ENCODE data around the gene SDHAF1.
A peak's percentile ranks its signal among the peaks of the same experiment; 100 is the strongest.
"Not testable (repeated sequence)": the region's sequence is repeated elsewhere in the genome, so short reads cannot be mapped to it uniquely, and the experiment has no call there.

Gene SDHAF1, protein sequence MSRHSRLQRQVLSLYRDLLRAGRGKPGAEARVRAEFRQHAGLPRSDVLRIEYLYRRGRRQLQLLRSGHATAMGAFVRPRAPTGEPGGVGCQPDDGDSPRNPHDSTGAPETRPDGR

DNA sequence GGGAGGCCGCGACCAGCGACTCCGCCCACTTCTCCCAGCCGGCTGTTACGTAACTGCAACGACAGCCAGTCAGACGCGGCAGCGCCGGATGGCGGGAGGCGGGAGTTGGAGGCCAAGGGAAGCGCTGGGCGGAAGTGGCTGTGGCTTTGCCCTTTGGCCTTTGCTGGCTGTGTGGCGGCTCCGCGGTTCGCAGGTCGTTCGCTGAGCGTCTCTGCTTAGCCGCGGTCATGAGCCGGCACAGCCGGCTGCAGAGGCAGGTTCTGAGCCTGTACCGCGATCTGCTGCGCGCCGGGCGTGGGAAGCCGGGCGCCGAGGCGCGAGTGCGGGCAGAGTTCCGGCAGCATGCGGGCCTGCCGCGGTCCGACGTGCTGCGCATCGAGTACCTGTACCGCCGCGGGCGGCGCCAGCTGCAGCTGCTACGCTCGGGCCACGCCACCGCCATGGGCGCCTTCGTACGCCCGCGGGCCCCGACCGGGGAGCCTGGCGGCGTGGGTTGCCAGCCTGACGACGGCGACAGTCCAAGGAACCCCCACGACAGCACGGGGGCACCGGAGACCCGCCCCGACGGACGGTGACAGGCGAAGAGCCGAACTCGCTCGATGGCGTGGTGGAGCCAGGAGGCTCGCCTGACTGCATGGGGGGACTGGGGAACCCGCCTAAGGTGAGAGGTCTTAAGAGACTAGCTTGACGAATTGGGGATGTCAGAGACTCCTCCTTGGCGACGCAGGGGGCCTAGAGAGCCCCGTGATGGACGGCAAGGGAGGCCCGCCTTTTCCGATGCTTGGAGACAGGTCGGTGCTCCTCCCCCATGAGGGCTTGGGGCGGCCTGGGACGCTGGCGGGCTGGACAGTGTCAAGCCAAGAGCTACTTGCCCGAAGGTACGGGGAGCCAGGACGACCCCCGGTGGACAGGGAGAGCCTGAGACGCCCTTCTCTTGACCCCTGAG lies at the start of gene SDHAF1:
Gene SDHAF1 (plus strand): TSS at position 141 of the 946 bp plus-strand sequence. CDS start 87 bp downstream, at position 228.
- DNase-seq = peak; percentile 96

DNA sequence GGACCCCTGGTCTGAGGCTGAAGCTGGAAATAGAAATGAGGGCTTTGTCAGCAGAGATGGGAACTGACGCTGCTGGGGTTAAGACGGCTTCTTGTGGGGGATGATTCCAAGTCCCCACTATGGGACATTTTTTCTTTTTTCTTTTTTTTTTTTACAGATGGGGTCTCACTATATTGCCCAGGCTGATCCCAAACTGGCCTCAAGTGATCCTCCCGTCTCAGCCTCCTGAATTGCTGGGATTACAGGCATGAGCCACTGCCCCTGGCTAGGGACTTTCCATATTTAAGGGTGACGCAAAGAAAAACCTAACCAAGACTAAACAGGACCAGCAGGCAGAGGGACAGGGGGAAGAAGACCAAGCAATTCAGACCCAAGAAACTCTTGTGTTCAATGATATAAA lies 48.8 kb upstream of the SDHAF1 start:
- no peak for DNase-seq

DNA sequence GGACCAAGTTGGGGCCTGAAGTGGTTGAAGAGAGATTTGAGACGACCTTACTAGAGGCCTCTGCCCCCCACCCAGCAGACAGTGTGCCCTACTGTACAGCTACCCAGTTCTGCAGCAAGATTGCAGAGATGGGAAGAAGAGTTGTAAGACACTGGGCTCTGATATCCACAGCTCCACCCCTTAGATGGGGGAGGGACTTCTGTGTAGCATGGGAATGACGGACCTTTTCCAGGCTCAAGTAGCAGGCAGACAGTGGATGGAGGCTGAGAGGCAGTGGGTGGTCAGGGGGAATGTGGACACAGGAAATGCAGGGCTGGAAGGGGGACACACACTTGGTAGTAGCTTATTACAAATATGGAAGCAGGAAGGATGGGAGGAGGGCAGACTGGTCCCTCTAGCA lies 45.9 kb upstream of the SDHAF1 start:
- no peak for DNase-seq

DNA sequence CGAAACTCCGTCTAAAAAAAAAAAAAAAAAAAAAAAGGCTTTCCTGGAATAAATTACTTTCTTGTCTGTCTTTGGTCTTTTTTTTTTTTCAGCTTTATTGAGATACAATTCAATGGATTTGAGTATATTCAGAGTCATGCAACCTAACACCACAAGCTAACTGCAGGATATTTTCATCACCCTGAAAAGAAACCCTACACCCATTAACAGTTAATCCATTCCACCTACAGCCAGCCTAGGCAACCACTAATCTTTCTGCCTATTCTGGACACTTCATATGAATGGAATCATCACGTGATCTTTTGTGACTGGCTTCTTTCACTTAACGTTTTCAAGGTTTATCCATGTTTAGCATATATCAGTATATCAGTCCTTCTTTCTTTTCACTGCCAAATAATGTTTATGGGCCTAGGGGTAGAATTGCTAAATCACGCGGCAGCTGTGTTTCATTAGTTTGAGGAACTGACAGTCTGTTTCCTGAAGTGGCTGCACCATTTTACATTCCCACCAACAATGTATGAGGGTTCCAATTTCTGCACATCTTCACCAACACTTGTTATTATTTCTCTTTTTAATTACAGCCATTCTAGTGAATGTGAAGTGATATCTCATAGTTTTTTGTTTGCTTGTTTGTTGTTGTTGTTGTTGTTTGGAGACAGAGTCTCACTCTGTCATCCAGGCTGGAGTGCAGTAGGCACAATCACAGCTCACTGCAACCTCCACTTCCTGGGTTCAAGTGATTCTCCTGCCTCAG lies 38.9 kb upstream of the SDHAF1 start:
- no peak for DNase-seq

DNA sequence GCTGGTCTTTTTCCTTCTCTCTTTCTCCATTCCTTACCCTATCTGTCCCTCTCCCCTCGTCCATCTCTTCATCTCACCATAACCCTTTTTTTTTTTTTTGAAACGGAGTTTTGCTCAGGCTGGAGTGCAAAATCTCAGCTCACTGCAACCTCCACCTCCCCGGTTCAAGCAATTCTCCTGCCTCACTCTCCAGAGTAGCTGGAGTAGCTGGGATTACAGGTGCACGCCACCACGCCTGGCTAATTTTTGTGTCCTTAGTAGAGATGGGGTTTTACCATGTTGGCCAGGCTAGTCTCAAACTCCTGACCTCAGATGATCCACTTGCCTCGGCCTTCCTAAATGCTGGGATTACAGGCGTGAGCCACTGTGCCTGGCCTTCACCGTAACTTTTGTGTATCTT lies 37.6 kb upstream of the SDHAF1 start:
- DNase-seq = not testable (repeated sequence)

DNA sequence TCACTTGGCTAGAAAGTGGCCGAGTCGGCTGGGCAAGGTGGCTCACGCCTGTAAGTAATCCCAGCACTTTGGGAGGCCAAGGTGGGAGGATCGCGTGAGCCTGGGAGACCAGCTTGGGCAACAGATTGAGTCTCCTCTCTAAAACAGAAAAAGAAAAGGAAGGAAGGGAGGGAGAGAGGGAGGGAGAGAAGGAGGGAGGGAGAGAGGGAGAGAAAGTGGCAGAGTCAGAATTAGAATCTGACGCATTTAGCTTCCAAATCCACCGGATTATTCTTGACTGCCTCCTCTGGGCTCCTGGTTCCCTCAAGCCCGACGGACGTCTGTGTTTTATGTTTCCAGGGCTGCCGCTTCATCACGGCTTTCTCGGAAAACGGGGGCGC lies 36.3 kb upstream of the SDHAF1 start:
- DNase-seq = no peak

DNA sequence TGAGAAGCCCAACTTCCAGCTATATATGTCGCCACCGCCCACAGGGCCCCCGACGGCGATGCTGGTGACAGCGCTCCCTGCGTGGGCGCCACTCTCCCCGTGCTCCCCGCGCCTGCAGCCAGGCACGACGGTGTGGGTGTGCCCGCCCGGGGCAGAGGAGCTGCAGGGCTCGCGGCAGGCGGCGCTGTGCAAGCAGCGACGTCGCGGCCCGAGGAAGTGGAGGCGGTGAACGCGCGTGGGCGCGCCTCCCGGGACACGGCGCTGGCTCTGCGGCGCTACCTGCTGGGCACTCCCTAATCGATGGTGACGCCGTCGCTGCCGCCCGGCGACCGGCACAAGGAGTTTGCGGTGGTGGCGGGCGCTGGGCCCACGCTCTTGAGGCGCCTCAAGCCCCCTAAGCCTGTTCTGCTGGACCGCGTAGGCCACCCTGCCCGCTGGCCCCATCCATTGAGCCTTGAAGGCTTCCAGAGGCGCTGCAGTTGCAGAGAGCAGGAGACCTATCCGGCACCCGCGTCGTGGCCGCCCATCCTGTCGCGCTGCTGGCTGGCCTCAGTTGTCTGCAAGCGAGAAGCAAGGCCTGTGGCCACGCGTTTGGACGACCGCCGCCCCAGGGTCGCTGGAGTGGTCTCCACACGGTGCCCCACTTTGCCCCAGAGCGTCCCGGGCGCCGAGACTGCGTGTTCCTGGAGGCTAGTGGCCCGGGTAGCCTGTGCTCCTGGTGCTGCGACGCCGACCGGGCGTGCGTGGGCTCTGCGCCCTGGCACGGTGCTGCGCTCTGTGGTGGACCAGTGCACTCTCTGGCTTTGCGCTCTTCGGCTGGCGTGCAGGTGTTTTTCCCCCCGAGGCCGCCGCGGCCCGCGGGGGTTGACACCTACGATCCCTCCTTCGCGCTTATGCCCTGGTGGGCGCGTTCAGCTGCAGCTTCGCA lies 35.7 kb upstream of the SDHAF1 start:
- peak; percentile 91 for DNase-seq

DNA sequence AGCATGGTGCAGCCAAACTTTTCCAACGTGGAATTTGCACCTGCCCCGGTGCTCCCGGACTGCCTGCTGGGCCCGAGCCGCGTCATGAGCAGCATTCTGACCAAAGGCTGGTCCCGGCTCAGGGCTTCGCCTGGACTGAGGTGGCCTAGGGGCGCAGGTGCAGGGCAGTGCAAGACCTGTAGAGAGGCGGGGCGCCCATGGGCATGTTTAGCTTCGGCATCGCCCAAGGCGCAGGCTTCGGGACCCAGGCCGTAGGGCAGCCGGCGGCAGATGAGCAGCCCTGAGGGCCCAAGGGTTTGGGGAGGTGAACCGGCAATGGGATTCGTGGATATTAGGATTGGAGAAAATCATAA lies 35.0 kb upstream of the SDHAF1 start:
- no peak for DNase-seq

DNA sequence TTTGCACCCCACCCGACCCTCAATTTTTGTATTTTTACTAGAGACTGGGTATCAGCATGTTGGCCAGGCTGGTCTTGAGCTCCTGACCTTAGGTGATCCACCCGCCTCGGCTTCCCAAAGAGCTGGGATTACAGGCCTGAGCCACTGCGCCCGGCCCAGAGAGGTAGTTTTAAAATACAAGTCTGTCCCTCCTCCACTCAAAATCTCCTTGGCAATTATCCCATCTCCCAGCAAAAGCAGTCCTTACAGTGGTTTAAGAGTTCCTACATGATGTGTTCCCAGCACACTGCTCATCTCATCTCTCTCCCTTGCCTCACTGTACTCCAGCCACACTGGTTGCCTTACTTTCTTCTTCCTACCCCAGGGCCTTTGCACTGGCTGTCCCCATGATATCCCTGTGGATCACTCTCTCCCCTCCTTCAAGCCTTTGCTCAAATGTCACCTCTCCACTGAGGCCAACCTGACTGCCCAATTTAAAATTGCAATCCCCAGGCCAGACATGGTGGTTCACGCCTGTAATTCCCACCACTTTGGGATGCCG lies 34.5 kb upstream of the SDHAF1 start:
- no peak for DNase-seq

DNA sequence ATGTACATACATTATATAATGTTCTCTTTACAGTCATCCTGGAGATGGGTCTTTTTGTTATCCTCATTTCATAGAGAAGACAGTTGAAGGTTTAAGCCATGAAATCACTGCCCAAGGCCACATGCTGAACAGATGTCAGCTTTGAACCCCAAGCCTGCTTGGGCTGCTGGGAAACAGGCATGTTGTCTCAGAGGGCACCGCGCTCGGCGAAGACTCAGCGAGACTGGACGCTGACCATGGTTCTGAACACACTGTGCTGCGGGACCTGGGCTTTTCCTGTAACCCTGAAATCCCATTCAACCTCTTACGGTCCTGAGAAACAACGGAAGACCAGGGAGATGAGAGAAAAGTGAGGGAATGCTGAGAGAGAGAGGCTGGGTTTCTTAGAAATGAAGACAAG lies 31.5 kb upstream of the SDHAF1 start:
- peak; percentile 51 for DNase-seq

DNA sequence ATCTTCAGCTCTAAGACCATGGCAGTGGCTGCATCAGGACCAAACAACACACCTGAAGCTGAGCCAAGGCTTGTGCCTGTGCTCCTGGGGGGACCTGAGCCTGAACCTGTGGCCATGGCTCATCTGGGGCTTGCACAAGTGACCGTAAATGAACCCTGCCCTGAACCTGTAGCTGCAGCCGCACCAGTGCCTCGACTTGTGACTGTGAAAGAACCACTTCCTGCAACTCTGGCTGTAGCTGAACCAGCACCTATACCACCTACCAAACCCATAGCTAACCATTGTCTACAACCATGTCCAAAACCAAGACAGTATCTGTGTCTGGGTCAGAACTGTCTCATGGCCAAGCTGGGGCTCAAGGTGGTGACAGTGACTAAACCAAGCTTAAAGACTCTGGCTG lies 28.2 kb upstream of the SDHAF1 start:
- no peak for DNase-seq

DNA sequence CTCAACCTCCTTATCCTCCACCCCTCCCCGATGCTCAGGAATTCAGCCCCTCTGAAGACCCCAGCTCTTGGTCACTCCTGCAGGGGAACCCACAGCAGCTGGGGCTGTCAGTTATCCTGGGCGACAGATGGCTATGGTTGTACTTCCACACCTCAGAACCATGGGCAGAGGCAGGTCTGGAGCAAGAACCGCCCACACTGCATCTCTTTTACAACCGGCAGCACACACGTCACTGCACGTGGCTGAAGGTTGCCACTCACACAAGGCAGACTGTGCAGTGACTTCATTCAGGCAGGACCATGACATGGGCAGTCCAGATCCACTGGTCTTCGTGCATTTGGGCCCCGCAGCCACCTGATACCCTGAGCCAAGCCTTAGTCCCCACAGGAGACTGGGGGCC lies 21.5 kb upstream of the SDHAF1 start:
- no peak for DNase-seq

DNA sequence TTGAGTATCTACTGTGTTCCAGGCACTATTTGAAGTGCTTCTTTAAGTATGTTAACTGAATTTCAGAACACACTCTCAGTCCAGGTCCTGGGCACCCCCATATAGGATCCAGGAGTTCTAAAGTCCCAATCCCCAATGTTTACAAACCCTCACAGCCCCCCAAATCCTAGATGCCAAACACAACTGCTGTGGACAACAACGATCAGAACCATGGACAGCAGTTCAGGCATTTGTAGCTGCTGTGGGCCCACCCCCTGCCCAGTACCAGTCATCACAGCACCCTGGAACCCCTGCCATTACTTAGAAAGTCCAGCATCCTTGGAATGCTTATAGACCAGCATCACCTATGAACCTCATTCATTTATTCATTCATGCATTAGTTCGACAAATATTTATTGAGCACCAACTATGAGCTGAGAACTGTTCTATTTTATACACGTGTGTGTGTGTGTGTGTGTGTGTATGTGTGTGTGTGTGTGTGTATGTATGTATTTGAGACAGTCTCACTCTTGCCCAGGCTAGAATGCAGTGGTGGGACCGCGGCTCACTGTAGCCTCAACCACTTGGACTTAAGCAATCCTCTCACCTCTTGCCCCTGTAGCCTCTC lies 19.3 kb upstream of the SDHAF1 start:
- DNase-seq = no peak

DNA sequence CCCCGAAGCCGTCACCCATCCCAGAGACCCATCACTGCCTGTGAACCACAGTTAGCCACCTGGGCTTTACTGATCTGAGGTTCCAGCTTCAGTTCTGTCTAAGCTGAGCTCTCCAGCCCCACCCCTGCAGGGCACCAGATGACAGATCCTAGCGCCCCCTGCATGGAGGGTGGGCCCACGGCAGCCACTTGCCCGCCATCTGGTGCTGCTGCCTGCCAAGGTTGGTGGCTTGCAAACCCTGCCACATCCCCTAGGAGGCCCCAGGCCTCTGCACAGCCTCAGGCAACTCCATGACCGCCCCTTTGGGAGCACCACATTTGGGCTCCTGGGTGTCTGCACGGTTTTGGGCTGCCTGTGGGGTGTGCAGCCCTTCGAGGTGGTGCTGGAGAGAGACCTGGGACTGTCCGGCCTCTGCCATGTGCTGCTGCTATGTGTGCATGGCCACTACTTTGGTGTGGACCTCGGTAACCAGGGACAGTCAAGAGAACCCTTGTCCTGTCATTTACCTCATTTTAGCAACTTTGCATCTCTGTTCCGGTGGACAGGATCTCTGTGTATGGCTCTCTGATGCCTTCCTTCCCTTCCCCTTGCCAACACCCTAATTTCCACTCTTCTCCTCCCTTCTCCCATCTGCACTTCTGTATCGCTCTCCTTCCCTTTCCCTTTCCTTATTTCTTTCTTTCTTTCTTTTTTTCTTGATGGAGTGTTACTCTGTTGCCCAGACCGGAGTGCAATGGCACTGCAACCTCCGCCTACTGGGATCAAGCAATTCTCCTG lies 17.4 kb upstream of the SDHAF1 start:
- DNase-seq = peak; percentile 13

DNA sequence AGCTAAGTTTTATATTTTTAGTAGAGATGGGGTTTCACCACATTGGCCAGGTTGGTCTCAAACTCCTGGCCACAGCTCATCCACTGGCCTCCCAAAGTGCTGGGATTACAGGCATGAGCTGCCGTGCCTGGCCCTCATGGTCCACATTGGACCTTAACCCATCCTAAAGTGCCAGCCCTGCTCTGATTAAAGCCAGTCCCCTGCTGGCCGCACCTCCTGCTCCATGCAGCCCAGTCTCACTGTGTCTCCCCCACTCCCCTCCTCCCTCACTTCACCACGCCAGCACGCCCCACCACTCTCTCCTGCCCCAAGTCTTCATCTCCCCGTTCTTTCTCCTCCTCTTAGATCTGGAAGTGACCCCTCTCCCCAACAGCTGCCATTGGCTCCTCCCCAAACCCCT lies 16.7 kb upstream of the SDHAF1 start:
- no peak for DNase-seq

DNA sequence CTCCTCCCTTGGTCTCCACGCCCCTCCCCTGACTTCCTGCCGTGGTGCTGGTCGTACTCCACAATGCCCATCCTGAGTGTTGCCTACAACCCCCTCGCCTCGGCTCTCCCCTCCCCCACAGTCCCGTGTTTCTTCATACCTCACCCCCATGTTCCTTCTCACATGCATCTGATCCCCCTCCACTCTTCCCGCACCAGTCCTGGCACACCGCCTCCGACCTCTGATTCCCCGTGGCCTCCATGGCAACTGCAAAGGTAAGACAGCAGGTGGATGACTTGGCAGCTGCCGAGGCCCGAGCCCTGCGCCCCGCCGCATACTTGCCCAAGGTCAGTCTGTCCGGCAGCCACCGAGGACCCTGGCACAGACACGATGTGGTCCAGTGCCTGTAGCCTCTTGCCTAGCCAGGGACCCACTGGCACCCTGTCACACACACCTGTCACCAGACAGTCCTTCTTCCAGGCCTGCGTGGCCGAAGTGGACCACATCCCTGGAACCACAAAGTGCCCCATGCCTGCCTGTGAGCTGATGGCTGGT lies 16.1 kb upstream of the SDHAF1 start:
- DNase-seq = no peak

DNA sequence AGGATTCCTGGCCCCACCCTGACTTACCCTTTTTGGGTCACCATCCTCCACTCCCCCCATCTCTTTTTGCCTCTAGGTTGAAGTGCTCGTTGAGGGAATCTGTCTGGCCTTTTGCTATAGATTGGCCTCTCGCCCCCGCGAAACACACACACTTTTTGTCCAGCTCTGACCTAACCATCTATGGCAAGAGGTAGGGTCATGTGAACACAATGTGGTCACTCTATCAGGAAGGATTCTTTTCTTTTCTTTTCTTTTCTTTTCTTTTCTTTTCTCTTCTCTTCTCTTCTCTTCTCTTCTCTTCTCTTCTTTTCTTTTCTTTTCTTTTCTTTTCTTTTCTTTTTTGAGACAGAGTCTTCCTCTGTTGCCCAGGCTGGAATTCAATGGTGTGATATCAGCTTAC lies 14.0 kb upstream of the SDHAF1 start:
- not testable (repeated sequence) for DNase-seq

DNA sequence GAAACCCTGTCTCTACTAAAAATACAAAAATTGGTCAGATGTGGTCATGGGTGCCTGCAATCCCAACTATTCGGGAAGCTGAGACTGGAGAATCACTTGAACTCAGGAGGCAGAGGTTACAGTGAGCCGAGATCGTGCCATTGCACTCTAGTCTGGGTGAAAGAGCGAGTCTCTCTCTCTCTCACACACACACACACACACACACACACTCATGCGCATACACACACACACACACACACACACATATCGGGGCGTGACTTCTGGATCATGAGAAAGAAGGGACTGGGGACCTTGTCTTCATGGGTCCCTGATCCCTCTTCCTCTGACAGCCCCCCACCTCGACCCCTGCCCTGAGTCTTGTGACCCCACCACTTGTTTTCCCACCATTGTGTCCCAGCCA lies 11.8 kb upstream of the SDHAF1 start:
- DNase-seq = no peak

DNA sequence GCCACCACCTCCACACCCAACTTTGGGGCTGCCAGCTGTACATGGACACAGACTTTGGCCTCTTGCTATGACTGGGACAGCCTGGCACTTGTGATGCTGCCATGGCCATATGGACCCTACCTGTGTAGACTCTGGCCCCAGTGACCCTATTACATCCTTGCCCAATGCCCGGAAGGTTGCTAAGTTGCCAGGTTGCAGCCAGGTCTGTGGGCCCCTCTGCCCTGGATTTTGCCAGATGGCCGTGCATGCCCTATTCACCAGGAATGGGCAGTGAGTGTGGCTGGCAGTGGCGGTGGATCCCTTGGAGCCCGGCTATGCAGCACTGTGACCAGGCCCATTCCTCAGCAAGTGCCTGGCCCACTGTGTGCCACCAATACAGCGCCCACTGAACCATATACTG lies 8.9 kb upstream of the SDHAF1 start:
- DNase-seq = no peak

DNA sequence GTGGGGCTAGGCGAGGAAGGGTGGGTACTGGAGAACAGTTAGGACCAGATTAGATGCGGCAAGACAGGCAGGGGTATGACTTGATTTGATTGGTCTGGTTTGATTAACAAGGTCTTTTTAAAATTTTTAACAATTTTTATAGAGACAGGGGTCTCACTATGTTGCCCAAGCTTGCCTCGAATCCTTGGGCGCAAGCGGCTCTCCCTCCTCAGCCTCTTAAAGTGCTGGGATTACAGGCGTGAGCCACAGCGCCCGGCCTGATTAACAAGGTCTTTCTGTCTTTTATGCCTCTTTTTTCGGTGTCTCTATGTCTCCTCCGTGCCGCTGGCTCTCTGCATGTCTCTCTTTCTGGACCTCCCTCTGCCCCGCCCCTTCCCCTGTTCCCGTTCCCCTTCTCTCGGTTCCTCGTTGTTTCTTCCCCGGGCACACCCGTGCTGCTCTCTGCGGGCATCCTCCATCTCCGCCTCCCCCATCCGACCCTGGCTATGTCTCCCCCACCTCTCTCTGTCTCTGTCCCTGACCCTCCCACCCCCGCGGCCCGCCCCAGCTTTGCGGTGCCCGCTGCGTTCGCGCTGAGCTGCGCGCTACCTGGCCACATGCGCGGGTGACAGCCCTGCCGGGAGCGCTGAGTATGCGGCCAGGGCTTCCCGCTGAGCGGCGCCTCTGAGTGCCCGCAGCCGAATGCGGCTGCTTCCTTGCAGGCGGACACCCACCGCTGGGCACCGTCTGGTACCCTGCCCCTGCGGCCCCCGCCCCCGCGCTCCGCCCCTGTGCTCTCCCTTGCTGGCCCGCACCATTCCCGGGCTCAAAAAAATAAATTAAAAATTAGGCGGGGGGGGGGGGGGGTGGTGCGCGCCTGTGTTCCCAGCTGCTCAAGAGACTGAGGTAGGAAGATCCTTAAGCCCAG lies 8.1 kb upstream of the SDHAF1 start:
- DNase-seq = peak; percentile 36

All from CD4-positive, alpha-beta T cell treated with Interleukin-17A for 4 hours (primary cell).